SH-SY5Y (cell line): Measurements from ENCODE around the gene FSTL5.

ENCODE experiments used
- GATA2 ChIP-seq: IDR thresholded peaks from 2 replicates; pipeline ENCODE4 v1.6.1; 2011; ENCODE audit warnings: mild to moderate bottlenecking, low read depth, low read length
- GATA3 ChIP-seq: IDR thresholded peaks from 2 replicates; pipeline ENCODE4 v1.6.1; 2011; ENCODE audit warnings: low read depth, mild to moderate bottlenecking, low read length, moderate library complexity

FSTL5 gene

DNA sequence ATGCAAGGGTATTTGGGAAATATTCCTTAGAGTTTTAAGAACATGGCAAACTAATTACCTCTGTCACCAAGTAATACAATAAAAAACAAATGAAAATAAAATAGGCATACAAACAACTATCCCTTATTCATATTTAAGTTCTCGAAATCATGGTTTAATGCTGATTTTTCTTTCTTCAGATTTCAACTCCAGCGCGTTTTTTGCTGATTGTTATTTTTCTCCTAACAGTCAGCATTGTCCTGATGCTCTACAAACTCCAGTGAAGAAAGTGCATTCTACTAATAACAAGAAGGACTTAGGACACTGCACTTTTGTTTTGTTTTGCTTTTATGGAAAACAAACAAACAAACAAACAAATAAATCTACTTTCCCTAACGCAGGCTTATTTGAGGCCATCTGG lies 282.4 kb downstream of the FSTL5 start:
- TF ChIP-seq GATA3 (no peak), GATA2 (no peak)

DNA sequence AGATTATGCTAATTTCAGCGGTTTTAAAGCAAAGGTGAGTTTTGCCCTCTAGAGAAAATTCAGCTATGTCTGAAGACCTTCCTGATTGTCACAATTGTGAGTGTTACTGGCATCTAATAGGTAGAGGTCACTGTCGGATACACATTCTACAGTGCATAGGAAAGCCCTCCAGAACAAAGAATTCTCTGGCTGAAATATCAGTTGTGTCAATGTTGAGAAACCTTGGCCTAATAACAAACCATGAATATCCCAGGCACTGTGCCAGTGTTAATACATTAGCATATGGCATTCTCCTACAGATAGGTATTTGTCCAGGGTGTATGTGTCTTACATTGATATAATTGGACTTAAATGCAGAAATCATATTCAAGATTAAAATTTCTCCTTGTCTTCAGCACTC lies 294.3 kb downstream of the FSTL5 start:
- TF ChIP-seq GATA3 (no peak), GATA2 (no peak)

DNA sequence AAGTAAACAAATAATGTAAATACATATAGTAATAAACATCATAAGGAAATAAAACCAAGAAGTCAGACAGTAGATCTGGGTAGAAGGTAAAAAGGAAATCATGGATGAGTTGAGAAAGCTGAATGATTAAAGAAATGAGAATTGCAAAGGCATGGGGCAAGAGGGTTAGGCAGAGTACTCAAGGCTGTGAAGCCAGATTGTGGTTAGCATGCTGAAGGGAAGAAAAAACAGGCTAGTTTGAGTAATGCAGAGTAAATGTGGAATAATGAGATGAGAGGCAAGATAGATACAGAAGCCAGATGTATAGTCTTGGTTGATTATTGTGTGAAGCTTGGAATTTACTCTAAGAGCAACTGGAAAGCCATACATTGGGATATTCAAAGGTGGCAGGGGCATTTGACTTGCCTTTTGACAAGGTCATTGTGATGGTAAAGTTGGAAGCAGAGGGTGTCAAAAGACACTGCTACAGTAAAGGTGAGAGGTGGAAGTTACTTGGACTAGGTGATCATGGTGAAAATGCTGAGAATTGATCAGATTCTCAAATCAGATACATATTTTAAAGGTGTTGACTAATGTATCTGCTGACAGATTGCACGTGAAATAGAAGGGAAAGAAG lies 307.0 kb downstream of the FSTL5 start:
- TF ChIP-seq GATA3 (no peak), GATA2 (peak; percentile 28; the same call in 1 of the 2 replicates)

DNA sequence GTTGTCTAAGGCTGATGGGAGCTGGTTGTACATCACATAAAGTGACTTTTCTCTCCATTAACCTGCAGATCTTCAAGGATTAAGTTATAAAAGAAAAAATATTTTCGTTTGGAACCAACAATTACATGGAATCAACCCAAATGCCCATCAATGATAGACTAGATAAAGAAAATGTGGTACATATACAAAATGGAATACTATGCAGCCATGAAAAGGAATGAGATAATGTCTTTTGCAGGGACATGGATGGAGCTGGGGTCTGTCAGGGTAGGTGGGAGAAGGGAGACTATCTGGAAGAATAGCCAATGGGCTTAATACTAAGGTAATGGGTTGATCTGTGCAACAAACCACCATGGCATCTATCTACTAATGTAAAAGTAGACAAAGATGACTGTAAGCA lies 313.2 kb downstream of the FSTL5 start:
- no peak for TF ChIP-seq GATA3

DNA sequence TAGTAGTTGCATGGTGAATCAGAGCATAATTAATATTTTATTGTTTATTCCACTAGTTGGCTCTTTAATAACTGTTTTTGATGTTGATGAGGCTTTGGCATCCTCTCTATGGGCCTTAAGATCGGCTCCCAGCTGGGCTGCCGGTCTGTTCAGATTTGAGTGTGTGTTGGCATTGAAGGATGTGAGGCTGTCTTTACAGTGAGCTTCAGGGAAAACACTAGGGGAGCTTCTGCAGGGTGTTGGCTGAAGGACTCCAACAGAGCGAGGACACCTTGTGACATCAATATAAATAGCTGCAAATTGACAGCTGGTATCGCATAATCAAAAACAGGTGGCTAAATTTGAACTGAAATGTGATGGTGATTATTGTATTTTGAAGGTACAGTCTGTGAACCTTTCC lies 322.0 kb downstream of the FSTL5 start:
- TF ChIP-seq GATA2 (no peak), GATA3 (no peak)

DNA sequence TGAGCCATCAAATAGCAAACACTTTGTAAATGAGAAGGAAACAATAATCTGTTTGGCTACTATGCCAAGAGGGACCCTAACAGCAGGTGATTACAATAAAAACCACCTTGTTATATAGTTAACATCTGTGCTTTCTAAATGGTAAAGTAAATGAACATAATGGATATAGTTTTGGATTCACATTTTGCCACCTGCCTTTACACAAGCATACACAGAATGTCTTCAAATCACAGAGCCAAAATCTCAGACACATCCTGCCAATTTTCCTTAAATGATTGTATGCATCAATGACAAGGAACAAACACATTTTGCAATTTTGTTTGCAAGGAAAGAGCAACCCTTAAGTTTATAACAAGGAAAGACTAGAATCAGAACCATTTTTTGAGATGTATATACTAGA lies 334.2 kb downstream of the FSTL5 start:
- TF ChIP-seq GATA3 (no peak), GATA2 (no peak)

DNA sequence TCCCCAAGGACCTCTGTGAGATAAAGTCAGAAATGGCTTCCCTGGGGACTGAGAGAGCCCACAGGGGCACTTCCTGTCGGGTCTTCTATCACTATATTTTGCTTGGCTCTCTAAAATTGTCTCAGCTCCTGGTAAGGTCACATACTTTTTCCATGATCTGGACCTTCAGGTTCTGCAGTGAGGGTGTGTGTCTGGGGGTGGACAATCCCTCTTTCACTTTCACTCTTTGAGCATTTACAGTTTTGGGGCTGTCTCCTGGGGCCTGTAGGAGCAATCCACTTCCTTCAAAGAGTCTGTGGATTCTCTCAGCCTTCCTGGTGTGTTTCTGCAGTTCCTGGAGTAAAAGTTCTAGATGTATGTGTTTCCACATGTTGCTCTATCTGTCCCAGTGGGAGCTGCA lies 335.7 kb downstream of the FSTL5 start:
- TF ChIP-seq GATA3 (no peak), GATA2 (no peak)

DNA sequence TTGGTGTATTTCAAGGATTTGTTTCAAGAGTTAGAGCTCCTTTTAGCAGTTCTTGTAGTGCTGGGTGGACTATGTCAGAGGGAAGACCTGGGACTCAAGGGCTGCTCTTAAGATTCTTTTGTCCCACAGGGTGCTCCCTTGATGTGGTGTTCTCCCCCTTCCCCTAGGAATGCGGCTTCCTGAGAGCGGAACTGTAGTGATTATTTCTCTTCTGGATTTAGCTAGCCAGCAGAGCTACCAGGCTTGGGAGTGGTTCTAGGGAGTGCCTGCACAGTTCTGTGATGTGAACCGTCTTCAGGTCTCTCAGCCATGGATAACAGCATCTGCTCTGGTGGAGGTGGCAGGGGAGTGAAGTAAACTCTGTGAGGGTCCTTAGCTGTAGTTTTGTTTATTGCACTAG lies 336.8 kb downstream of the FSTL5 start:
- no peak for TF ChIP-seq GATA2
- TF ChIP-seq GATA3, result no peak

DNA sequence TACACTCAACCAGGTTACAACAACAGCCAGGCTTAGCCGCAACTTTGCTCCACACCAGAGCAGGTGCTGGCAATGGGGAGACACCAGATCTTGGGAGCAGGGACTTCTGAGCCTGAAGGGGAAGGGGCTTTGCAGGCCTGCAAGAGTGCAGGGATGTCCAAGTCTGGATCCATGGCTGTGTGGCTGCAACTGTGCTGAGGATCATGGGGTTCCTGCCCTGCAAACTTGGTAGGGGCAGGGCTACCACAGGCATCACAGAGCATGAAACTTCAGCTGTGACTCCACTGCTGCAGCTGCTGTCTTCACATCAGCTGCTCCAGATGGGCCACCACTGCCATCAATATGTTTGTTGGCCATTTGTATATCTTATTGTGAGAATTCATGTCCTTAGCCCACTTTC lies 340.4 kb downstream of the FSTL5 start:
- TF ChIP-seq GATA3 (no peak), GATA2 (no peak)

DNA sequence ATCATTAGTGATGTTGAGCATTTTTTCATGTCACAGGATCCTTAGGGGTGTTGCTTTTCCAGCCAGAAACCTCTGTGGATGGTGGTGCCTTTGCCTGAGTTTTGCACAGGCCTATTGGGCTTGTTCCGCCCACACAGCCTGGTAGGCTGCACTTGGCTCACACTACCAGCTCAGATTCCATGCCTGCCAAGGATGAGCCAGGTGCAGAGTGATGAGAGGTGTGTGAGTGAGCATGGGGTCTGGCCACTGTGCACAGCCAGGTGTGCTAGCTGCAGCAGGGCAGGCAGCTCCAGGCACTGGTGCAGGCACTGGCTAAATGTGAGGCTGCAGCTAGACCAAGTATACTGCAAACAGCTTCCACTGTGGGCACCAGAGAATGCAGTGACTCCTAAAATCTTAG lies 341.6 kb downstream of the FSTL5 start:
- TF ChIP-seq GATA3 (no peak), GATA2 (no peak)

DNA sequence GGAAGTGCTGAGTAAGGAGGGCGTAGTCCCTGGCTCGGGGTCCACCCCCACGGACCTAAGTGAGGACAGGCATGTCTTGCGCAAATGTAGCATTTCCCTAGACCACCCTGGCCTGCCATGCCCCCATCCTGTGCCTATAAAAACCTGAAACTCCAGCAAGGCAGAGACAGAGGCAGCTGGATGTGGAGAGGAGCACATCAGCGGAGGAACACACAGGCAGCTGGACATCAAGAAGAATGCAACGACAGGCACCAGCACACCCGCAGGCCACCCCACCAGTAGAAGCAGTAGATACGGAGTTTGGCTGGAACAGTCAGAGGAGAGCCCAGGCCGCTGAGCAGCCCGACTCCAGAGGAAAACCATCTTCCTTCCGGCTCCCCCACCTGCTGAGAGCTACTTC lies 345.9 kb downstream of the FSTL5 start:
- TF ChIP-seq GATA3 (no peak), GATA2 (no peak)

DNA sequence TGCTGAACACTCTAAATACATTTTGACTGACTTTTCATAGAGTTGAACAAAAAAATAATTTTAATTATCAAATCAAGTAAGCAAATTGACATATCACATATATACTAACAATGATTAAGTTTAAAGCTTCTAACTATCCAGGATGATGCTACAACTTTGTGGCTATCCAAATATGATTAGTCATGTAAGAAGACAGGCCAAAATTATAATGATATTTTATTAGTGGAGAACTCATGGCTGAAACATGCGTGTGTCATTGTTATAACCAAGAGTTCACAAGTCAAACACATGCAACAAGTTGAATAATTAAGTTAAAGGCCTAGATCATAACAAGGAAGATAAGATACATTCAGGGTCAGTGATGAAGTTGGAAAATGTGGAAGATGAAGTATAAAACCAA lies 346.8 kb downstream of the FSTL5 start:
- TF ChIP-seq GATA2 (no peak), GATA3 (no peak)

DNA sequence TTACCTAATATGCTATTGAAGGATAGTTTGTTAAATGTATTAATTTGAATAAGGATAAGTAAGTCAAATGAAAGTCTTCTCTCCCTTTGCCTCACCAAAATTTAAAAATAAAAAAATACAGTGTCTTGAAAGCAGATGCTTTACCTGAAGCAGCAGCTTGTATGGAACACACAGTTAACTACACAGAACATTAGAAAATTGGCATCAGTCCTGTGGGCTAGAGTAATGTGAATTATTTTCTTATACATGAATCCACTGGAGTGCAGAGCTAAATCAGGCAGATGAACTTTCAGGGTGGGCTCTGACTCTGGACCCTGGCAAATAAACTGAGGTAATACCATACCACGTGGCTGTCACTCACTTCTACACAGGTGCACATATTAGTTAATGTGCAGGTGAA lies 348.0 kb downstream of the FSTL5 start:
- TF ChIP-seq GATA2 (no peak), GATA3 (no peak)

DNA sequence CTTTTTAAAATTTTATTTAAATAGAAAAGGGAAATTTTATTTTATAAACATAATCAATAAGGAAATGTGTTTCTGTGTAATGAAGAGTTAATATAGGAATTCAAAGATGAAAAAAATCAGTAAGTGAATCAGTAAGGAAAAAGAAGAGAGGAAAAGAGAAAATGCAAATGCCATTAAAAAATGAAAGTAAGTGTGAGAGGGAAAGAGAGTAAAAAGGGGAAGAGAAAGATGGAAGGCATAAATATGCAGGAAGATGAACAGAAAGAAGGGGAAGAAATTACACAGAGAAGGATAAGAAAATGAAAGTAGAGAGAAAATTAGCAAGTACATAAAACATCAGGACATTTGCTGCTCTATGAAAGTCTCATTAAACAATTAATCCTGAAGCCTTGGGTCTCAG lies 349.9 kb downstream of the FSTL5 start:
- no peak for TF ChIP-seq GATA3
- no peak for TF ChIP-seq GATA2

DNA sequence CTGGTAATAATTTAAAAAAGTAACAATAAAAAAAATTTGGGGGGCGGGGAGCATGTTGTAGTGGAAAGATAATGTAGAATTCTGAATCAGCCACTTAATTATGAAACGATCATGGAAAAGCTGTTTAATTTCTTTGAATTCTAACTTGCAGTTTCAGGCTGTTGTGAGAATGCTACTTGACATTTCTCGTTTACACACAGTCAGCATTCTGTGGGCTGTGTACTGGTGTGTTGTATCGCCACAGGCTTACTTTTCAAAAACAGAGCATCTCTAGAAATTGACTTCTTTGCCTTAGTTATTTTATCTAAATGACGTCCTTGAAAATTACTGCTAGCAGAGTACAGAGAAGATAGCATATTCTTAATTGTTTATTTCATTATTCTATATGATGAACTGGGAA lies 350.4 kb downstream of the FSTL5 start:
- TF ChIP-seq GATA3 (no peak), GATA2 (no peak)

DNA sequence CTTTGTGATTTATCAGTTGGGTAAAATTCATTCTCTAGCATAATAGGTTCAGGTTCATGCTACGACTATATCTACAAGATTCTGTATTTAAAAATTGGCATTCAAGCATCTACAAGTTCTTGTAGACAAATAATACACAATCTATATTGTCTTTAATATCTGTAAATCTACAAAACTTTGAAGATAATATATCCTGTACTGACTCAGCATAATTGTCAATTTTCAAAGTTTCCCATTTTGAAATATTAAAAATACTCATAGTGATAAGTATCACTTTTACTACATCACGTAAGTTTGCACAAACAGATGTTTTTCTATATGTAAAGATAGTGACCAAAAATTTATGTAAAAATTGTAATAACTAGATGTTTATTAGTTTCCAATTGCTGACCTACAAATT lies 360.6 kb downstream of the FSTL5 start:
- TF ChIP-seq GATA2 (no peak), GATA3 (no peak)

DNA sequence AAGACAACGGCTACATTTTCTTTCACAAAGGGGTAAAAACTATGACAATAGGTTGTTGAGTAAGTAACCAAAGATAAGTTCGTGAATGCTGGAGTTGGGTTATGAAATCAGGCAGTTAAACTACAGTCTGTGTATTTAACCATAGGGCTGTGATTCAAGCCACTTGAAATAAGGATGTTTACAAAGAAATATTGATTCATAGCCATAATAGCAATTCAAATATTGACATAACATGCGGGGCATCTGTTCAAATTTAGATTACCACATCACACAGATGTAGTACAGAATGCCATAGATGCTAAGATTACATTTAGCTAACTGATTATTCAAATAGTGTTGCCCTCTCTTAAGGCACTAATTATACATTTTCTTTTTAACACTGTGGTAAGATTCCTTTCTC lies 364.1 kb downstream of the FSTL5 start:
- TF ChIP-seq GATA3 (no peak), GATA2 (no peak)
